ENCODE measurements around the gene MRM1.

DNA sequence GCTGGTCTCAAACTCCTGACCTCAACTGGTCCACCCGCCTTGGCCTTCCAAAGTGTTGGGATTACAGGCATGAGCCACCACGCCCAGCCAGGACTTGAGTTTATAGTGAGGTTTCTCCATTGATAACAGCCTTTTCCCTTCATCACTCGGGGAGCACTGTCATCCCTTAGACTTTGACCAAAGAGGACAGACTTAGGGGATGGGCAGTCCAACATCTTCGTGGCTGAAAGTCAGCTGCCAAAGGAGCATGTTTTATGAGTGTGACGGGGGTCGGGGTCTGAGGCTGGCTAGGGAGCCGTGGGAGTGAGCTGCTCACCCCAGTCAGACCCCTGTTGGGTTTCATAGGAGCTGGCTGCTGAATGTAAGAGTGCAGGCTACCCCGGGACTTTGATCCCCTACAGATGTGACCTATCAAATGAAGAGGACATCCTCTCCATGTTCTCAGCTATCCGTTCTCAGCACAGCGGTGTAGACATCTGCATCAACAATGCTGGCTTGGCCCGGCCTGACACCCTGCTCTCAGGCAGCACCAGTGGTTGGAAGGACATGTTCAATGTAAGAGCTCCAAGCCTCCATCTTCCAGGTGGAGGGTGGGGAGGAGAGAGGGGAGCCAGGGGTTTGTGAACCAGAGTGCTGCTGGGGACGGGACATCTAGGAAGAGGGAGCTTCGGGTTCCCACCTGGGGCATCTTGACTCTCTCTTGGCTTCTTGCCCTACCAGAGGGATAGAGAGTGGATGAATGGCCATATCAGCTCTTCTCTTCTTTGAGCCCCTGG lies 6.6 kb upstream of the MRM1 start:
- TF ChIP-seq, protein P1, sequence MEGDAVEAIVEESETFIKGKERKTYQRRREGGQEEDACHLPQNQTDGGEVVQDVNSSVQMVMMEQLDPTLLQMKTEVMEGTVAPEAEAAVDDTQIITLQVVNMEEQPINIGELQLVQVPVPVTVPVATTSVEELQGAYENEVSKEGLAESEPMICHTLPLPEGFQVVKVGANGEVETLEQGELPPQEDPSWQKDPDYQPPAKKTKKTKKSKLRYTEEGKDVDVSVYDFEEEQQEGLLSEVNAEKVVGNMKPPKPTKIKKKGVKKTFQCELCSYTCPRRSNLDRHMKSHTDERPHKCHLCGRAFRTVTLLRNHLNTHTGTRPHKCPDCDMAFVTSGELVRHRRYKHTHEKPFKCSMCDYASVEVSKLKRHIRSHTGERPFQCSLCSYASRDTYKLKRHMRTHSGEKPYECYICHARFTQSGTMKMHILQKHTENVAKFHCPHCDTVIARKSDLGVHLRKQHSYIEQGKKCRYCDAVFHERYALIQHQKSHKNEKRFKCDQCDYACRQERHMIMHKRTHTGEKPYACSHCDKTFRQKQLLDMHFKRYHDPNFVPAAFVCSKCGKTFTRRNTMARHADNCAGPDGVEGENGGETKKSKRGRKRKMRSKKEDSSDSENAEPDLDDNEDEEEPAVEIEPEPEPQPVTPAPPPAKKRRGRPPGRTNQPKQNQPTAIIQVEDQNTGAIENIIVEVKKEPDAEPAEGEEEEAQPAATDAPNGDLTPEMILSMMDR (IDR thresholded peaks at IDR 0.05): no peak
- no peak for TF ChIP-seq POLR2A (IDR thresholded peaks at IDR 0.05)
